Astrocyte of the spinal cord (primary cell): ENCODE results near the gene SUV39H1.

ENCODE experiments used
- DNase-seq: peaks from one replicate; pipeline ENCODE4 v3.0.0; 2011; ENCODE audit warnings: low read depth, low spot score
- H3K4me3 ChIP-seq: 2 replicates; pipeline ENCODE4 v1.5.1; 2011; ENCODE audit warnings: low read depth, mild to moderate bottlenecking, low read length, moderate library complexity
- in situ Hi-C: cut with HindIII; loops from 2 replicates; pipeline ENCODE4 v1.10.0; 2017; ENCODE audit warnings: low sequenced_read_pairs
- TF ChIP-seq, protein P1 (sequence below): IDR thresholded peaks from 2 replicates; pipeline ENCODE4 v1.5.1; 2012; ENCODE audit warnings: low read depth, mild to moderate bottlenecking, low read length, inconsistent platforms

The SUV39H1 gene

GRCh38 chrX:48698306-48698705, 1.8 kb downstream of the SUV39H1 start:
- TF ChIP-seq, protein P1, sequence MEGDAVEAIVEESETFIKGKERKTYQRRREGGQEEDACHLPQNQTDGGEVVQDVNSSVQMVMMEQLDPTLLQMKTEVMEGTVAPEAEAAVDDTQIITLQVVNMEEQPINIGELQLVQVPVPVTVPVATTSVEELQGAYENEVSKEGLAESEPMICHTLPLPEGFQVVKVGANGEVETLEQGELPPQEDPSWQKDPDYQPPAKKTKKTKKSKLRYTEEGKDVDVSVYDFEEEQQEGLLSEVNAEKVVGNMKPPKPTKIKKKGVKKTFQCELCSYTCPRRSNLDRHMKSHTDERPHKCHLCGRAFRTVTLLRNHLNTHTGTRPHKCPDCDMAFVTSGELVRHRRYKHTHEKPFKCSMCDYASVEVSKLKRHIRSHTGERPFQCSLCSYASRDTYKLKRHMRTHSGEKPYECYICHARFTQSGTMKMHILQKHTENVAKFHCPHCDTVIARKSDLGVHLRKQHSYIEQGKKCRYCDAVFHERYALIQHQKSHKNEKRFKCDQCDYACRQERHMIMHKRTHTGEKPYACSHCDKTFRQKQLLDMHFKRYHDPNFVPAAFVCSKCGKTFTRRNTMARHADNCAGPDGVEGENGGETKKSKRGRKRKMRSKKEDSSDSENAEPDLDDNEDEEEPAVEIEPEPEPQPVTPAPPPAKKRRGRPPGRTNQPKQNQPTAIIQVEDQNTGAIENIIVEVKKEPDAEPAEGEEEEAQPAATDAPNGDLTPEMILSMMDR: no peak
- DNase-seq: no peak
- in situ Hi-C loops: no loop called here
- no peak overlapping the region for H3K4me3 ChIP-seq

- no peak for DNase-seq
- no peak overlapping the region for H3K4me3 ChIP-seq
- in situ Hi-C loops: no loop called here
- TF ChIP-seq, protein P1: no peak
Observed at GRCh38 chrX:48700246-48700645, 3.7 kb downstream of the SUV39H1 start.

DNA sequence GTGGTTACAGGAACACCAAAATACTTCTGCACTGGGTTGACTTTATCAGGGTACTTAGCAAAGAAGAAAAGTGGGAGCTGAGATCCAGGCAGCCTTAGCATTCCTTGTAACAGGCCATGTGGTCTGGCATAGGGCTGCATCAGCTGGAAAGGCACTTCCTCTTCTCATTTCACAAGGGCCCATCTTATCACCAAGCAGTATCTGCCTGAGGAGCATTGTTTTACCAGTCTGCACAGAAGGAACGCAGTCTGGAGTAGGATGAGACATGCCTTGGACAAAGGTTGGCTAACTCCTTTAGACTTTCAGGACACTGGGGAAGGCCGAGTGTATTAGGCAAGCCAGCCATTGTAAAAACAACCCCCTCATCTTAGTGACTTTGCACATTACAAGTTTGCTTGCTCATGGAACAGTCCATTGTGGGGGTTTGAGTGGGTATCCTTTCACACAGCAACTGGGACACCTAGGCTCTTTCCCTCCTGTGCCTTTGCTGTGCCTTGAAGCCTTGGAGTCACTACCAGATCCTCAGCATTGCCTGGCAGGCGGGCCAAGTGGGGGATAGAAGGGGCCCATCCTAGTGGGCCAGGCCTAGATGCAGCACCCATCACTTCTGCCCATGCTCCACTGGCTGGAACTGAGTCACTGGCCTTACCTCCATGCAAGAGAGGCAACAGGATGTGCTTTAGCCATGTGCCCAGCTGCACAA, 4.6 kb downstream of the SUV39H1 start:
- TF ChIP-seq, protein P1: no peak
- H3K4me3 ChIP-seq: no peak overlapping the region
- DNase-seq: no peak
- in situ Hi-C loops: no loop called here

- no peak for DNase-seq
- in situ Hi-C loops: no loop called here
- no peak overlapping the region for H3K4me3 ChIP-seq
Observed at GRCh38 chrX:48702032-48702431, 5.5 kb downstream of the SUV39H1 start.

GRCh38 chrX:48702716-48703115, 6.2 kb downstream of the SUV39H1 start:
- in situ Hi-C loops: no loop called here
- no peak for DNase-seq
- TF ChIP-seq, protein P1: no peak
- H3K4me3 ChIP-seq: no peak overlapping the region

More at GRCh38 chrX:48702032-48702431, 5.5 kb downstream of the SUV39H1 start:
- TF ChIP-seq, protein P1: no peak

DNA sequence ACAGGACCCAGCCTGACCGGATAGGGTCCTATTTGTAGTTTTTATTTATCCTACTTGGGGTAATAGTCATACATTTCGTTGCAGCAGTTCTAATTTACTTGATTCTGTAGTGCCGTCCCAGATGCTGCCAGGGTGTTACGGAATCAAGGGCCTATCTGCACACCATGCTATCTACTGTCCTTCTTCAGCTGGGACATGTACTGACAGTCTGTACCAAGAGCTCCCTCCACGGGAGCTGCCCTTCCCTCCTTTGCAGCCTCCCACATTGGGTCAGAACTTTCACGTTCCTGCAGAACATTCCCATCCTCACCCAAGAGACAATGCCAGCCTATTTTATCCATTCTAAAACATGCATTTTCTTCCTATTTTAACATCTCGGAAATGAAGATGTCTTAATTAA, 6.7 kb downstream of the SUV39H1 start:
- in situ Hi-C loops: no loop called here
- no peak for DNase-seq
- TF ChIP-seq, protein P1: no peak
- no peak overlapping the region for H3K4me3 ChIP-seq
